Fibroblast of the aortic adventitia (primary cell): ENCODE data around the gene PNMA8C. TPM values are rescaled to one million over a fixed set of nuclear protein-coding genes. Genes with fewer than 3 reads are reported as not detected.
"Not testable (repeated sequence)": the region's sequence is repeated elsewhere in the genome, so short reads cannot be mapped to it uniquely, and the experiment has no call there.

Experiments
- DNase-seq: peaks from one replicate; pipeline ENCODE4 v3.0.0-alpha.2; 2010; ENCODE audit warnings: low read depth
- H3K4me3 ChIP-seq: 2 replicates; pipeline ENCODE4 v1.5.1; 2011; ENCODE audit warnings: low read depth, mild to moderate bottlenecking, control low read depth, low read length, moderate library complexity
- total RNA-seq: library from RNA; depleted of rRNA; stranded (reverse); fragments of >200 nt; gene quantifications from 2 replicates; pipeline ENCODE4 v1.2.3, GENCODE V29; 2012; ENCODE audit warnings: low replicate concordance
- TF ChIP-seq, protein P1 (sequence below): IDR thresholded peaks from 2 replicates; pipeline ENCODE4 v1.5.1; 2011; ENCODE audit warnings: mild to moderate bottlenecking, low read length, control low read depth, inconsistent platforms; ENCODE audit not compliant: insufficient read depth

PNMA8C gene
- total RNA-seq, 1 donor: not detected

DNA sequence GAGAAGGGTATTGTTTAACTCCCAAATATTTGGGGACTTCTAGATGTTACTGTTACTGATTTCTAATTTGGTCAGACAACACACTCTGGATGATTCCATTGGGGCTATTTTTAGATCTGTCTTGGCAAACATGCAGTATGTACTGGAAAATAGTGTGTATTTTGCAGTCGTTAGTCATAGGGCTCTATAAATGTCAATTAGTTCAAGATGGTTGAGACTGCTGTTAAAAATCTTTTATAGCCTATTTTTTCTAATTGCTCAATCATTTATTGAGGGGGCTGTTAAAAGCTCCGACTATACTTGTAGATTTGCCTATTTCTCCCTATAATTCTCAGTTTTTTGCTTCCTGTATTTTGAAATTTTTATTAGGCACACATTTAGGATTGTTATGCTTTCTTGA is 50.5 kb downstream of the PNMA8C start:
- DNase-seq: peak; percentile 86
- TF ChIP-seq, protein P1, sequence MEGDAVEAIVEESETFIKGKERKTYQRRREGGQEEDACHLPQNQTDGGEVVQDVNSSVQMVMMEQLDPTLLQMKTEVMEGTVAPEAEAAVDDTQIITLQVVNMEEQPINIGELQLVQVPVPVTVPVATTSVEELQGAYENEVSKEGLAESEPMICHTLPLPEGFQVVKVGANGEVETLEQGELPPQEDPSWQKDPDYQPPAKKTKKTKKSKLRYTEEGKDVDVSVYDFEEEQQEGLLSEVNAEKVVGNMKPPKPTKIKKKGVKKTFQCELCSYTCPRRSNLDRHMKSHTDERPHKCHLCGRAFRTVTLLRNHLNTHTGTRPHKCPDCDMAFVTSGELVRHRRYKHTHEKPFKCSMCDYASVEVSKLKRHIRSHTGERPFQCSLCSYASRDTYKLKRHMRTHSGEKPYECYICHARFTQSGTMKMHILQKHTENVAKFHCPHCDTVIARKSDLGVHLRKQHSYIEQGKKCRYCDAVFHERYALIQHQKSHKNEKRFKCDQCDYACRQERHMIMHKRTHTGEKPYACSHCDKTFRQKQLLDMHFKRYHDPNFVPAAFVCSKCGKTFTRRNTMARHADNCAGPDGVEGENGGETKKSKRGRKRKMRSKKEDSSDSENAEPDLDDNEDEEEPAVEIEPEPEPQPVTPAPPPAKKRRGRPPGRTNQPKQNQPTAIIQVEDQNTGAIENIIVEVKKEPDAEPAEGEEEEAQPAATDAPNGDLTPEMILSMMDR: no peak
- no peak overlapping the region for H3K4me3 ChIP-seq

DNA sequence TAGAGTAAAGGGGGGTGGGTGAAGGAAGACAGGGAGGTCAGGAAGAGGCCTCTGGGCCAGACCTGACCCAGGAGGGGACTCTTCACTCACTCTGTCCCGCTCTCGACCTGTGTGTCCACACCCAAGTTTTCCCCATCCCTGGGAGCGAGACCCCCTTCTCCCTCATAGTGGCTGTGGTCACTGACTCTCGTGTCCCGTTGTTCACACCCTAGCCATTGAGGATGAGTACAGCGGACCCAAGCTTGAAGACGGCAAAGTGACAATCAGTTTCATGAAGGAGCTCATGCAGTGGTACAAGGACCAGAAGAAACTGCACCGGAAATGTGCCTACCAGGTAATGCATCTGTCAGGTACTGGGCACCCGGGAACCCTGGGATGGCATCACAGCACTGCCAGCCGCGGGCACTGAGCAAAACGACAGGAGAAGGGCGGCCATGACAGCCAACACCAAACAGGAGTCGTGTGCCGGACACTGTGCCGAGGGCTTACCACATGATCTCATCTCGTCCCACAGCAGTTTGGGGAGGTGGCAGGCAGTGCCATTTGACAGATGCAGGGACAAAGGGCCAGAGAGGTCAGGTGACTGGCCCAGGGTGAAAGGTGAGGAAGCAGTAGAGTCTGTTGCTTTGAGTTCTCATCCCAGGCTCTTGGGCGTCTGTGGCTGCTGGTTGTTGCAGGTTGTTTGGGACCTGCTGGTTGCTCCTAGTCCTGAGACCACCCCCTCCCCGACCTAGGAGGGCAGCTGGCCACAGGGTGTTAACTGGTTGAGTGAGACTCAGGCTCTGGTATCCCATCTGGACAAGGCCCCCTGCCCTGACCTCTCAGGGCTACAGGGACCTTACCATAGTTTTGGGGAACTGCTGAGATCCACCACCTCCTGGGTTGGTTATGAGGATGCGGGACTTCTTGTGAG is 52.2 kb downstream of the PNMA8C start:
- DNase-seq: no peak
- no peak overlapping the region for H3K4me3 ChIP-seq
- TF ChIP-seq, protein P1: no peak

DNA sequence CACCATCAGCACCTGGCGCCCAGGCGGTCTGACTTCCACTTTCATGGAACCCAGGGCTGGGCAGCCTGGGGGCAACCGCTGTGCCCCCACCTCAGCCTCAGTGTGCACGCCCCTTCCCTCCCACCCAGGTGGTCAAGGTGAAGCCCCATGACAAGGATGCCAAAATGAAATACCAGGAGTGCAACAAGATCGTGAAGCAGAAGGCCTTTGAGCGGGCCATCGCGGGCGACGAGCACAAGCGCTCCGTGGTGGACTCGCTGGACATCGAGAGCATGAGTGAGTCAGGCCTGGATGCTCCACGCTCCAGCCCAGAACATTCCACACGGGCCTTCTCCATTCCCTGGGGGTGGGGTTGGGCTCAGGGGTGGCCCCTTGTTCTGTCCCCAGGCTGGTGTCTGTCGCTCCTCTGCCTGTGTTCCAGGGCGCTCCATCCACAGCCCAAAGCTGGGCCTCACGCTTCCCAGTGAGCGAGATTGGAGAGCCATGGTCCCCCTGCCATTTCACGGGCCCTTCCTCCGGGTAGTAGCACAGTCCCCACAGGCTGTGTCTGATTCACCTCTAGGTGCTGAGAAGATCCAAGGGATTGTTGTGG is 53.2 kb downstream of the PNMA8C start:
- H3K4me3 ChIP-seq, DNase-seq: not testable (repeated sequence)

Other genes with a start within 250 kb of the PNMA8C start
- gene IGFL1, start 199.2 kb downstream of the PNMA8C start, total RNA-seq: not detected in 2 replicates
- gene HIF3A, start 131.9 kb downstream of the PNMA8C start, total RNA-seq: 0.49 and 0.99 TPM in 2 replicates
- gene PPP5C, start 81.8 kb downstream of the PNMA8C start, total RNA-seq: 14.9 and 52.4 TPM in 2 replicates
- 8.5 and 26.9 TPM in 2 replicates for gene CCDC8, start 15.4 kb downstream of the PNMA8C start, total RNA-seq
- gene PNMA8A, start 42.6 kb upstream of the PNMA8C start, total RNA-seq: 2.1 and 2.3 TPM in 2 replicates
- 1.6 and 6.3 TPM in 2 replicates for gene PNMA8B, start 66.9 kb upstream of the PNMA8C start, total RNA-seq
- gene CALM3, start 172.4 kb upstream of the PNMA8C start, total RNA-seq: 112 and 210 TPM in 2 replicates
- 11.4 and 23.2 TPM in 2 replicates for gene PTGIR, start 196.2 kb upstream of the PNMA8C start, total RNA-seq
- not detected in 2 replicates for gene GNG8, start 207.3 kb upstream of the PNMA8C start, total RNA-seq
- gene DACT3, start 232.2 kb upstream of the PNMA8C start, total RNA-seq: 5.1 and 17.5 TPM in 2 replicates